GM12873 (cell line): Measurements from ENCODE around the gene PRMT2.

Experiments
- CTCF ChIP-seq: IDR thresholded peaks from 2 replicates; pipeline ENCODE4 v1.5.1; 2012; ENCODE audit warnings: low read depth, mild to moderate bottlenecking, moderate library complexity, low read length, control low read depth; ENCODE audit not compliant: insufficient read depth; ENCODE audit errors: missing control alignments

The PRMT2 gene

GRCh38 chr21:46666941-46667740 lies 31.7 kb downstream of the PRMT2 start:
- no peak for TF ChIP-seq CTCF

- no peak for TF ChIP-seq CTCF
Measured at GRCh38 chr21:46667741-46668380, 32.4 kb downstream of the PRMT2 start.

- TF ChIP-seq CTCF: no peak
Measured at GRCh38 chr21:46668381-46668780, 32.9 kb downstream of the PRMT2 start.

- no peak for TF ChIP-seq CTCF
Measured at GRCh38 chr21:46674430-46675007, 39.0 kb downstream of the PRMT2 start.

- no peak for TF ChIP-seq CTCF
Measured at GRCh38 chr21:46675595-46676280, 40.3 kb downstream of the PRMT2 start.
